Esophagus muscularis mucosa (tissue), 4 donors: ENCODE results near the gene BRPF1. TPM values are rescaled to one million over a fixed set of nuclear protein-coding genes. Genes with fewer than 3 reads are reported as not detected.

Source experiments
- DNase-seq: peaks from one replicate; pipeline ENCODE4 v3.0.0-alpha.2; 2017; ENCODE audit errors: extremely low spot score
- H3K27ac ChIP-seq, 4 donors: fragments of 200-600 bp; sonication (generic); replicated peaks in 1 of 4; 1 replicate in 3 of 4; 2 replicates in 1 of 4; pipeline ENCODE4 v1.5.1; 2016 to 2019; ENCODE audit warnings: mild to moderate bottlenecking in 1 of 4
- H3K27me3 ChIP-seq, 4 donors: fragments of 200-600 bp; sonication (generic); one replicate each; pipeline versions ENCODE4 v1.5.1 to v1.6.0; 2016 to 2019
- H3K36me3 ChIP-seq, 4 donors: fragments of 200-600 bp; sonication (generic); one replicate each; pipeline ENCODE4 v1.5.1; 2016 to 2019
- H3K4me1 ChIP-seq, 4 donors: fragments of 200-600 bp; sonication (generic); one replicate each; pipeline ENCODE4 v1.5.1; 2016 to 2019
- H3K4me3 ChIP-seq, 4 donors: fragments of 200-600 bp; sonication (generic); 1 replicate in 2 of 4; 2 replicates in 2 of 4; pipeline ENCODE4 v1.5.1; 2016 to 2019; ENCODE audit warnings: mild to moderate bottlenecking in 4 of 4, moderate library complexity in 1 of 4
- H3K9me3 ChIP-seq, 4 donors: fragments of 200-600 bp; sonication (generic); 1 replicate in 3 of 4; 2 replicates in 1 of 4; pipeline ENCODE4 v1.5.1; 2016 to 2019
- CTCF ChIP-seq, 3 experiments: fragments of 200-600 bp in 2 of 3; fragments of 450-650 bp in 1 of 3; sonication (generic) in 2 of 3; IDR thresholded peaks; one replicate each; pipeline ENCODE4 v1.5.1; 2017 to 2019; ENCODE audit warnings: antibody characterized with exemption in 3 of 3, mild to moderate bottlenecking in 2 of 3, moderate library complexity in 1 of 3
- EP300 ChIP-seq: sonication (generic); formaldehyde crosslinking; IDR thresholded peaks from one replicate; pipeline ENCODE4 v1.6.1; 2017; ENCODE audit warnings: antibody characterized with exemption
- POLR2A ChIP-seq: fragments of 450-650 bp; IDR thresholded peaks from one replicate; pipeline ENCODE4 v1.6.1; 2017; ENCODE audit warnings: antibody characterized with exemption, moderate library complexity, mild to moderate bottlenecking, low read depth
- POLR2AphosphoS5 ChIP-seq, 2 donors: sonication (generic); formaldehyde crosslinking; IDR thresholded peaks; one replicate each; pipeline ENCODE4 v1.6.1; 2017; ENCODE audit warnings: antibody characterized with exemption in 2 of 2
- WGBS: methylation state at CpG from one replicate; pipeline ENCODE4 v1.1.5; 2018; 5-methylcytosine and 5-hydroxymethylcytosine counted together
- intact Hi-C: fragments of 100-400 bp; cut with DNase I; formaldehyde crosslinking; loops from one replicate; pipeline ENCODE4 v1.15.1; 2023
- total RNA-seq, 4 donors: library from RNA; depleted of rRNA; stranded (reverse); fragments of >200 nt; gene quantifications; one replicate each; pipeline versions ENCODE4 v1.1.0 to v1.2.1, GENCODE V29; 2016

The BRPF1 gene
- total RNA-seq, 4 donors from 2014 or later: 16.2 to 23.3 (median 21.1) TPM

- peaks cover 15 to 34% (median 30%) of the 10 kb centered on the region in 4 donors for H3K4me1 ChIP-seq
- no peaks in the 10 kb centered on the region for H3K9me3 ChIP-seq
- TF ChIP-seq EP300: no peak
- TF ChIP-seq POLR2A: no peak
- TF ChIP-seq POLR2AphosphoS5 (IDR thresholded peaks at IDR 0.05): no peak
- TF ChIP-seq CTCF (IDR thresholded peaks at IDR 0.05): no peak
- H3K4me3 ChIP-seq: no peak overlapping the region
- peak overlapping the region in 1 of 4 donors; percentile 91 for H3K27ac ChIP-seq
- no peak for DNase-seq
- WGBS: 91% methylated on average over 2 of the region's 2 CpGs
- no peaks in the 10 kb centered on the region for H3K27me3 ChIP-seq
- intact Hi-C loops: loop anchor here (2.0 kb wide), 1 partner anchor 15 kb away; no protein-coding TSS in a partner anchor
- H3K36me3 ChIP-seq: peaks cover 40 to 74% (median 67%) of the 10 kb centered on the region in 4 donors
These were observed 16.5 kb downstream of the BRPF1 start for GRCh38 chr3:9748031-9748430.

- intact Hi-C loops: loop anchor here (2.0 kb wide), 1 partner anchor 16 kb away; no protein-coding TSS in a partner anchor
- H3K4me3 ChIP-seq: peak overlapping the region; percentile 58 to 76 (median 69)
- H3K9me3 ChIP-seq: no peaks in the 10 kb centered on the region
- TF ChIP-seq EP300 (no peak), POLR2AphosphoS5 (IDR thresholded peaks at IDR 0.05) (no peak), CTCF (IDR thresholded peaks at IDR 0.05) (no peak), POLR2A (no peak)
- no peak for DNase-seq
- peaks cover 28 to 74% (median 60%) of the 10 kb centered on the region in 4 donors for H3K36me3 ChIP-seq
- no peaks in the 10 kb centered on the region for H3K27me3 ChIP-seq
- peaks cover 15 to 40% (median 32%) of the 10 kb centered on the region in 4 donors for H3K4me1 ChIP-seq
- H3K27ac ChIP-seq: peak overlapping the region; percentile 83 to 92 (median 90)
- WGBS: 4% methylated on average over 17 of the region's 19 CpGs
These were observed 17.7 kb downstream of the BRPF1 start for GRCh38 chr3:9749296-9749644.

- DNase-seq: peak; percentile 99
- intact Hi-C loops: loop anchor here (2.0 to 5.0 kb wide), 2 partner anchors 17 to 42 kb away; partner anchors contain the start of genes ARPC4 and TADA3
- H3K9me3 ChIP-seq: no peaks in the 10 kb centered on the region
- WGBS: 0% methylated on average over 43 of the region's 60 CpGs
- peaks cover 21 to 47% (median 38%) of the 10 kb centered on the region in 4 donors for H3K4me1 ChIP-seq
- TF ChIP-seq EP300 (no peak), POLR2A (no peak), POLR2AphosphoS5 (IDR thresholded peaks at IDR 0.05) (peak; percentile 88 to 89), CTCF (IDR thresholded peaks at IDR 0.05) (no peak)
- peak within 1 kb of the TSS; percentile 83 to 92 (median 90) for H3K27ac ChIP-seq
- H3K4me3 ChIP-seq: peak within 1 kb of the TSS; percentile 58 to 76 (median 69)
- no peaks in the 10 kb centered on the region for H3K27me3 ChIP-seq
- H3K36me3 ChIP-seq: peaks cover 22 to 74% (median 57%) of the 10 kb centered on the region in 4 donors
These were observed 18.4 kb downstream of the BRPF1 start, which contains the start of gene OGG1 for GRCh38 chr3:9749645-9750555. Gene OGG1, plus strand, starts transcription at chr3:9749952. Its CDS starts 335 bp downstream, at chr3:9750287.

- intact Hi-C loops: loop anchor here (5.0 kb wide), 1 partner anchor 42 kb away; the partner anchor contains the start of genes ARPC4 and TADA3
- TF ChIP-seq EP300: no peak
- TF ChIP-seq POLR2AphosphoS5 (IDR thresholded peaks at IDR 0.05): no peak
- no peak for TF ChIP-seq CTCF (IDR thresholded peaks at IDR 0.05)
- no peak for TF ChIP-seq POLR2A
These were observed 19.2 kb downstream of the BRPF1 start for GRCh38 chr3:9750556-9751411.

More at GRCh38 chr3:9750556-9751411, 19.2 kb downstream of the BRPF1 start:
- DNase-seq: no peak
- Histone ChIP-seq H3K4me1 (peaks cover 25 to 50% (median 41%) of the 10 kb centered on the region in 4 donors), H3K9me3 (no peaks in the 10 kb centered on the region), H3K4me3 (peak overlapping the region; percentile 58 to 76 (median 69)), H3K27ac (peak overlapping the region; percentile 83 to 92 (median 90)), H3K36me3 (peaks cover 18 to 74% (median 54%) of the 10 kb centered on the region in 4 donors), H3K27me3 (no peaks in the 10 kb centered on the region)
- 26% methylated on average over 14 of the region's 17 CpGs for WGBS
